ENCODE measurements around the gene OIP5. TPM values are rescaled to one million over a fixed set of nuclear protein-coding genes. Genes with fewer than 3 reads are reported as not detected.

The OIP5 gene
- total and polyA plus RNA-seq, 9 of the 15 experiments (the other 6 are each of a cell fraction or from before 2014, with no cell fraction given), result 8.3 to 54.8 (median 35.3) TPM

DNA sequence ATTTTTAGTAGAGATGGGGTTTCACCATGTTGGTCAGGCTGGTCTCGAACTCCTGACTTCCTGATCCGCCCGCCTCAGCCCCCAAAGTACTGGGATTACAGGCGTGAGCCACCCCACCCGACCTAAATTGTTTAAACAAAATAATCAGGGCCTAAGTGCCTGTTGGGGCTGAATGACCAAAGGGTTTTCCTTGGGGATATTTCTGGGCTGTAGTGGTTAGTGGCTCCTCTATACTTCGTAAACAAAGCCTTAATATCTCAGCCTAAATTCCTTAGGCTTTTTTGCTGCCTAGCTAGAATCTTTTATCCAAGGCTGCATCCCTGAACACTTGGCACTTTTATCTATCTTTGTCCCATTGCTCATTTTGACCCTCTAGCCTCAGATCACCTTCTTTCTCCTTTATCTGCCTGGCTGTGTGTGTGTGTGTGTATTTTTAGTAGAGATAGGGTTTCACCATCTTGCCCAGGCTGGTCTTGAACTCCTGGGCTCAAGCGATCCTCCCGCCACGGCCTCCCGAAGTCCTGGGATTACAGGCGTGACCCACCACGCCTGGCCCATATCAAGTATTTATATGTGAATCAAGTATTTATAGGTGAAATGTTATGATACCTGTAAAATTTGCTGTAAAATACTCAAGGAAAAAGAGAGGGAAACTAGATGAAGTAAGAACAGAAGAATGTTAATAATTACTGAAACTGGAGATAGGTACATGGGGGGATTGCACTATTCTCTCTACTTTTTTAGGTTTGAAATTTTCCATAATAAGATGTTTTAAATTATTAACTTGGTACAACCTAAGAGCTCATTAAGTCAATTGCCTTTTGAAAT, 2.1 kb upstream of the OIP5 start (continued):
- TF ChIP-seq SAFB2 (IDR thresholded peaks at IDR 0.05; ENCODE audit: borderline replicate concordance, low read depth, low read length, severe bottlenecking), result no peak
- TF ChIP-seq HDAC1 (IDR thresholded peaks at IDR 0.05), result peak in 1 of 2 experiments; percentile 49; a peak in 1 of 4 replicates
- TF ChIP-seq, protein P1, sequence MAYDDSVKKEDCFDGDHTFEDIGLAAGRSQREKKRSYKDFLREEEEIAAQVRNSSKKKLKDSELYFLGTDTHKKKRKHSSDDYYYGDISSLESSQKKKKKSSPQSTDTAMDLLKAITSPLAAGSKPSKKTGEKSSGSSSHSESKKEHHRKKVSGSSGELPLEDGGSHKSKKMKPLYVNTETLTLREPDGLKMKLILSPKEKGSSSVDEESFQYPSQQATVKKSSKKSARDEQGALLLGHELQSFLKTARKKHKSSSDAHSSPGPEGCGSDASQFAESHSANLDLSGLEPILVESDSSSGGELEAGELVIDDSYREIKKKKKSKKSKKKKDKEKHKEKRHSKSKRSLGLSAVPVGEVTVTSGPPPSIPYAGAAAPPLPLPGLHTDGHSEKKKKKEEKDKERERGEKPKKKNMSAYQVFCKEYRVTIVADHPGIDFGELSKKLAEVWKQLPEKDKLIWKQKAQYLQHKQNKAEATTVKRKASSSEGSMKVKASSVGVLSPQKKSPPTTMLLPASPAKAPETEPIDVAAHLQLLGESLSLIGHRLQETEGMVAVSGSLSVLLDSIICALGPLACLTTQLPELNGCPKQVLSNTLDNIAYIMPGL (CRISPR knock-in tag; IDR thresholded peaks at IDR 0.05), result no peak
- TF ChIP-seq TEAD4 (IDR thresholded peaks at IDR 0.05; ENCODE audit: low read length), result peak; percentile 66; the same call in 1 of the 2 replicates
- no peak for TF ChIP-seq TEAD4 (CRISPR knock-in tag; IDR thresholded peaks at IDR 0.05; ENCODE audit: borderline replicate concordance)
- TF ChIP-seq, protein P2, sequence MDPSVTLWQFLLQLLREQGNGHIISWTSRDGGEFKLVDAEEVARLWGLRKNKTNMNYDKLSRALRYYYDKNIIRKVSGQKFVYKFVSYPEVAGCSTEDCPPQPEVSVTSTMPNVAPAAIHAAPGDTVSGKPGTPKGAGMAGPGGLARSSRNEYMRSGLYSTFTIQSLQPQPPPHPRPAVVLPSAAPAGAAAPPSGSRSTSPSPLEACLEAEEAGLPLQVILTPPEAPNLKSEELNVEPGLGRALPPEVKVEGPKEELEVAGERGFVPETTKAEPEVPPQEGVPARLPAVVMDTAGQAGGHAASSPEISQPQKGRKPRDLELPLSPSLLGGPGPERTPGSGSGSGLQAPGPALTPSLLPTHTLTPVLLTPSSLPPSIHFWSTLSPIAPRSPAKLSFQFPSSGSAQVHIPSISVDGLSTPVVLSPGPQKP (CRISPR knock-in tag; IDR thresholded peaks at IDR 0.05), result no peak
- no peak for TF ChIP-seq RBM14 (IDR thresholded peaks at IDR 0.05; ENCODE audit: borderline replicate concordance, insufficient read depth, low read depth, low read length)
- peak; percentile 42; the same call in 1 of the 2 replicates for TF ChIP-seq SMARCE1 (IDR thresholded peaks at IDR 0.05)
- TF ChIP-seq FOXJ2 (tag; IDR thresholded peaks at IDR 0.05), result no peak
- peak; percentile 48 to 71; a peak in 2 of 4 replicates for TF ChIP-seq TRIM24 (IDR thresholded peaks at IDR 0.05)
- TF ChIP-seq ELF4 (CRISPR knock-in tag; IDR thresholded peaks at IDR 0.05), result no peak
- TF ChIP-seq ASH1L (IDR thresholded peaks at IDR 0.05; ENCODE audit: borderline replicate concordance, low read depth, partially characterized antibody), result peak; percentile 25
- TF ChIP-seq FOS (IDR thresholded peaks at IDR 0.05; ENCODE audit: extremely low read depth, insufficient read length), result no peak
- peak; percentile 42; the same call in 1 of the 2 replicates for TF ChIP-seq POLR2AphosphoS5 (IDR thresholded peaks at IDR 0.05; ENCODE audit: control insufficient read depth, insufficient read depth, low read depth, low read length)
- no peak for TF ChIP-seq SOX6 (IDR thresholded peaks at IDR 0.05)
- TF ChIP-seq FOXK2 (conservative IDR thresholded peaks at IDR 0.05 in 1 of 2, IDR thresholded peaks at IDR 0.05 in 1 of 2; ENCODE audit: low read depth in 2 of 2), result no peak
- no peak for TF ChIP-seq PPARD (CRISPR knock-in tag; IDR thresholded peaks at IDR 0.05)
- no peak; the same call in 1 of the 2 replicates for TF ChIP-seq TEAD2 (tag; IDR thresholded peaks at IDR 0.05)
- peak; percentile 31; the same call in 1 of the 2 replicates for TF ChIP-seq STAT5A (IDR thresholded peaks at IDR 0.05; ENCODE audit: borderline replicate concordance, low read length)
- TF ChIP-seq SRSF7 (optimal IDR thresholded peaks at IDR 0.05; ENCODE audit: low read depth, low read length), result no peak
- TF ChIP-seq FOXA1 (IDR thresholded peaks at IDR 0.05; ENCODE audit: borderline replicate concordance), result no peak
- no peak for TF ChIP-seq NR2F6 (CRISPR knock-in tag; IDR thresholded peaks at IDR 0.05)
- TF ChIP-seq ETV5 (CRISPR knock-in tag; IDR thresholded peaks at IDR 0.05; ENCODE audit: low read depth), result no peak
- TF ChIP-seq TCF7L2 (IDR thresholded peaks at IDR 0.05; ENCODE audit: low read depth, low read length), result no peak
- TF ChIP-seq ZC3H11A (IDR thresholded peaks at IDR 0.05; ENCODE audit: low read depth, low read length), result no peak
- TF ChIP-seq, protein P3, sequence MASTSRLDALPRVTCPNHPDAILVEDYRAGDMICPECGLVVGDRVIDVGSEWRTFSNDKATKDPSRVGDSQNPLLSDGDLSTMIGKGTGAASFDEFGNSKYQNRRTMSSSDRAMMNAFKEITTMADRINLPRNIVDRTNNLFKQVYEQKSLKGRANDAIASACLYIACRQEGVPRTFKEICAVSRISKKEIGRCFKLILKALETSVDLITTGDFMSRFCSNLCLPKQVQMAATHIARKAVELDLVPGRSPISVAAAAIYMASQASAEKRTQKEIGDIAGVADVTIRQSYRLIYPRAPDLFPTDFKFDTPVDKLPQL (IDR thresholded peaks at IDR 0.05; ENCODE audit: extremely low read depth, insufficient read length), result no peak
- no peak for TF ChIP-seq ZSCAN32 (CRISPR knock-in tag; IDR thresholded peaks at IDR 0.05)

Measured in K562 (cell line).